ENCODE measurements around the gene SEMA4D.

SEMA4D gene

GRCh38 chr9:89379508-89380115 is 118.3 kb downstream of the SEMA4D start:
- WGBS, 2 donors (ENCODE audit: extremely low coverage in 2 of 2, insufficient read length in 2 of 2, insufficient replicate concordance in 1 of 2), result no CpG with 5 or more reads among the region's 14 CpGs
- H3K27me3 ChIP-seq (ENCODE audit: control insufficient read depth in 3 of 3, insufficient read depth in 3 of 3, low read depth in 1 of 3, low read length in 3 of 3), result no peaks in the 10 kb centered on the region
- no peak overlapping the region for H3K14ac ChIP-seq (ENCODE audit: low read length)
- no peak overlapping the region for H2AK5ac ChIP-seq (ENCODE audit: low read depth, low read length)
- no peak overlapping the region for H3K4me3 ChIP-seq (ENCODE audit: low read length in 2 of 2)
- peak overlapping the region; percentile 18 for H3K23ac ChIP-seq (ENCODE audit: low read depth, low read length, poor library complexity)
- H3K79me1 ChIP-seq (ENCODE audit: low read depth, low read length), result peaks cover 2% of the 10 kb centered on the region
- no peak overlapping the region for H3K27ac ChIP-seq (replicated peaks; ENCODE audit: low read length)
- no peak overlapping the region for H3K18ac ChIP-seq (ENCODE audit: low read length)
- no peak overlapping the region for H4K8ac ChIP-seq (ENCODE audit: low read depth, low read length)
- H2BK120ac ChIP-seq (ENCODE audit: low read depth, low read length), result no peak overlapping the region
- peaks cover 0 to 21% of the 10 kb centered on the region in 2 donors for H3K36me3 ChIP-seq (replicated peaks in 1 of 2; ENCODE audit: control insufficient read depth in 2 of 2, insufficient read depth in 2 of 2, low read length in 2 of 2)
- H4K91ac ChIP-seq (ENCODE audit: low read depth, low read length, poor library complexity), result no peak overlapping the region
- peaks cover 0 to 6% of the 10 kb centered on the region in 2 donors for H3K4me1 ChIP-seq (ENCODE audit: control insufficient read depth in 2 of 2, insufficient read depth in 1 of 2, low read depth in 1 of 2, low read length in 2 of 2)
- no peak for DNase-seq (ENCODE audit: low spot score)
- H3K9me3 ChIP-seq (replicated peaks in 1 of 2; ENCODE audit: control insufficient read depth in 2 of 2, insufficient read depth in 1 of 2, low read depth in 1 of 2, low read length in 2 of 2), result peaks cover 0 to 3% of the 10 kb centered on the region in 2 donors
- H3K4ac ChIP-seq (ENCODE audit: low read length), result no peak overlapping the region
- H3K4me2 ChIP-seq (ENCODE audit: insufficient read depth, low read length, poor library complexity, severe bottlenecking), result no peak overlapping the region
- no peak overlapping the region for H2BK12ac ChIP-seq (ENCODE audit: low read length)
- no peak overlapping the region for H2BK15ac ChIP-seq (ENCODE audit: low read length)
- H2AFZ ChIP-seq (ENCODE audit: low read length), result no peak overlapping the region
- H3K9ac ChIP-seq (ENCODE audit: low read depth, low read length, poor library complexity), result no peak overlapping the region
- no peak overlapping the region for H2BK5ac ChIP-seq (ENCODE audit: low read length)

GRCh38 chr9:89379031-89379430 is 118.9 kb downstream of the SEMA4D start:
- Histone ChIP-seq H3K27me3 (ENCODE audit: control insufficient read depth in 3 of 3, insufficient read depth in 3 of 3, low read depth in 1 of 3, low read length in 3 of 3) (no peaks in the 10 kb centered on the region), H2BK5ac (ENCODE audit: low read length) (no peak overlapping the region), H3K79me1 (ENCODE audit: low read depth, low read length) (peaks cover 2% of the 10 kb centered on the region), H3K4me2 (ENCODE audit: insufficient read depth, low read length, poor library complexity, severe bottlenecking) (no peak overlapping the region), H4K8ac (ENCODE audit: low read depth, low read length) (no peak overlapping the region), H3K14ac (ENCODE audit: low read length) (no peak overlapping the region), H2AFZ (ENCODE audit: low read length) (no peak overlapping the region), H2BK15ac (ENCODE audit: low read length) (no peak overlapping the region), H3K36me3 (replicated peaks in 1 of 2; ENCODE audit: control insufficient read depth in 2 of 2, insufficient read depth in 2 of 2, low read length in 2 of 2) (peaks cover 0 to 20% of the 10 kb centered on the region in 2 donors), H3K23ac (ENCODE audit: low read depth, low read length, poor library complexity) (peak overlapping the region; percentile 18), H3K4me3 (ENCODE audit: low read length in 2 of 2) (no peak overlapping the region), H3K9ac (ENCODE audit: low read depth, low read length, poor library complexity) (no peak overlapping the region), H2BK12ac (ENCODE audit: low read length) (no peak overlapping the region), H2BK120ac (ENCODE audit: low read depth, low read length) (no peak overlapping the region), H3K18ac (ENCODE audit: low read length) (no peak overlapping the region), H2AK5ac (ENCODE audit: low read depth, low read length) (no peak overlapping the region), H3K27ac (replicated peaks; ENCODE audit: low read length) (no peak overlapping the region), H3K4ac (ENCODE audit: low read length) (no peak overlapping the region), H3K4me1 (ENCODE audit: control insufficient read depth in 2 of 2, insufficient read depth in 1 of 2, low read depth in 1 of 2, low read length in 2 of 2) (peaks cover 0 to 6% of the 10 kb centered on the region in 2 donors), H4K91ac (ENCODE audit: low read depth, low read length, poor library complexity) (no peak overlapping the region), H3K9me3 (replicated peaks in 1 of 2; ENCODE audit: control insufficient read depth in 2 of 2, insufficient read depth in 1 of 2, low read depth in 1 of 2, low read length in 2 of 2) (peaks cover 0 to 3% of the 10 kb centered on the region in 2 donors)
- no CpG with 5 or more reads among the region's 14 CpGs for WGBS, 2 donors (ENCODE audit: extremely low coverage in 2 of 2, insufficient read length in 2 of 2, insufficient replicate concordance in 1 of 2)
- no peak for DNase-seq (ENCODE audit: low spot score)

- H3K36me3 ChIP-seq (replicated peaks in 1 of 2; ENCODE audit: control insufficient read depth in 2 of 2, insufficient read depth in 2 of 2, low read length in 2 of 2), result peaks cover 0 to 16% of the 10 kb centered on the region in 2 donors
- H2AK5ac ChIP-seq (ENCODE audit: low read depth, low read length), result no peak overlapping the region
- H3K4me1 ChIP-seq (ENCODE audit: control insufficient read depth in 2 of 2, insufficient read depth in 1 of 2, low read depth in 1 of 2, low read length in 2 of 2), result peaks cover 0 to 5% of the 10 kb centered on the region in 2 donors
- H3K27ac ChIP-seq (replicated peaks; ENCODE audit: low read length), result no peak overlapping the region
- H4K8ac ChIP-seq (ENCODE audit: low read depth, low read length), result no peak overlapping the region
- H3K18ac ChIP-seq (ENCODE audit: low read length), result no peak overlapping the region
- no peak overlapping the region for H2BK15ac ChIP-seq (ENCODE audit: low read length)
- DNase-seq (ENCODE audit: low spot score), result no peak
- no peak overlapping the region for H4K91ac ChIP-seq (ENCODE audit: low read depth, low read length, poor library complexity)
- H3K9ac ChIP-seq (ENCODE audit: low read depth, low read length, poor library complexity), result no peak overlapping the region
- peak overlapping the region in 1 of 2 donors; percentile 41 for H3K4me3 ChIP-seq (ENCODE audit: low read length in 2 of 2)
- H2BK5ac ChIP-seq (ENCODE audit: low read length), result no peak overlapping the region
- no peak overlapping the region for H3K14ac ChIP-seq (ENCODE audit: low read length)
- H3K4me2 ChIP-seq (ENCODE audit: insufficient read depth, low read length, poor library complexity, severe bottlenecking), result no peak overlapping the region
- no peak overlapping the region for H2AFZ ChIP-seq (ENCODE audit: low read length)
- H3K23ac ChIP-seq (ENCODE audit: low read depth, low read length, poor library complexity), result peak overlapping the region; percentile 17
- no peak overlapping the region for H2BK12ac ChIP-seq (ENCODE audit: low read length)
- no peak overlapping the region for H2BK120ac ChIP-seq (ENCODE audit: low read depth, low read length)
- peaks cover 0 to 2% of the 10 kb centered on the region in 2 donors for H3K9me3 ChIP-seq (replicated peaks in 1 of 2; ENCODE audit: control insufficient read depth in 2 of 2, insufficient read depth in 1 of 2, low read depth in 1 of 2, low read length in 2 of 2)
- no peak overlapping the region for H3K4ac ChIP-seq (ENCODE audit: low read length)
- no CpG with 5 or more reads among the region's 21 CpGs for WGBS, 2 donors (ENCODE audit: extremely low coverage in 2 of 2, insufficient read length in 2 of 2, insufficient replicate concordance in 1 of 2)
- H3K27me3 ChIP-seq (ENCODE audit: control insufficient read depth in 3 of 3, insufficient read depth in 3 of 3, low read depth in 1 of 3, low read length in 3 of 3), result no peaks in the 10 kb centered on the region
- H3K79me1 ChIP-seq (ENCODE audit: low read depth, low read length), result no peaks in the 10 kb centered on the region
These were observed 119.4 kb downstream of the SEMA4D start for GRCh38 chr9:89378541-89378940.

GRCh38 chr9:89377411-89377810 is 120.5 kb downstream of the SEMA4D start:
- H3K9ac ChIP-seq (ENCODE audit: low read depth, low read length, poor library complexity), result no peak overlapping the region
- H3K4me1 ChIP-seq (ENCODE audit: control insufficient read depth in 2 of 2, insufficient read depth in 1 of 2, low read depth in 1 of 2, low read length in 2 of 2), result peaks cover 0 to 3% of the 10 kb centered on the region in 2 donors
- H3K36me3 ChIP-seq (replicated peaks in 1 of 2; ENCODE audit: control insufficient read depth in 2 of 2, insufficient read depth in 2 of 2, low read length in 2 of 2), result peaks cover 0 to 9% of the 10 kb centered on the region in 2 donors
- H3K27me3 ChIP-seq (ENCODE audit: control insufficient read depth in 3 of 3, insufficient read depth in 3 of 3, low read depth in 1 of 3, low read length in 3 of 3), result no peaks in the 10 kb centered on the region
- no peak overlapping the region for H4K8ac ChIP-seq (ENCODE audit: low read depth, low read length)
- no peak overlapping the region for H3K18ac ChIP-seq (ENCODE audit: low read length)
- DNase-seq (ENCODE audit: low spot score), result no peak
- peaks cover 0 to 2% of the 10 kb centered on the region in 2 donors for H3K9me3 ChIP-seq (replicated peaks in 1 of 2; ENCODE audit: control insufficient read depth in 2 of 2, insufficient read depth in 1 of 2, low read depth in 1 of 2, low read length in 2 of 2)
- no peak overlapping the region for H2AFZ ChIP-seq (ENCODE audit: low read length)
- no peak overlapping the region for H3K23ac ChIP-seq (ENCODE audit: low read depth, low read length, poor library complexity)
- no peak overlapping the region for H4K91ac ChIP-seq (ENCODE audit: low read depth, low read length, poor library complexity)
- peak overlapping the region; percentile 77 for H3K14ac ChIP-seq (ENCODE audit: low read length)
- no peak overlapping the region for H2BK5ac ChIP-seq (ENCODE audit: low read length)
- no CpG with 5 or more reads among the region's 12 CpGs for WGBS, 2 donors (ENCODE audit: extremely low coverage in 2 of 2, insufficient read length in 2 of 2, insufficient replicate concordance in 1 of 2)
- H2BK12ac ChIP-seq (ENCODE audit: low read length), result no peak overlapping the region
- H3K27ac ChIP-seq (replicated peaks; ENCODE audit: low read length), result no peak overlapping the region
- H2BK15ac ChIP-seq (ENCODE audit: low read length), result no peak overlapping the region
- no peaks in the 10 kb centered on the region for H3K79me1 ChIP-seq (ENCODE audit: low read depth, low read length)
- no peak overlapping the region for H2BK120ac ChIP-seq (ENCODE audit: low read depth, low read length)
- H2AK5ac ChIP-seq (ENCODE audit: low read depth, low read length), result no peak overlapping the region
- H3K4me2 ChIP-seq (ENCODE audit: insufficient read depth, low read length, poor library complexity, severe bottlenecking), result no peak overlapping the region
- H3K4me3 ChIP-seq (ENCODE audit: low read length in 2 of 2), result no peak overlapping the region
- no peak overlapping the region for H3K4ac ChIP-seq (ENCODE audit: low read length)

Data from neuronal stem cell (in vitro differentiated cells).